Inflammatory macrophage treated with lipopolysaccharide for 1 hour (primary cell): Measurements from ENCODE around the gene RIOK3.

Source experiments
- DNase-seq, 2 donors: peaks; one replicate each; pipeline ENCODE4 v3.0.0-alpha.2; 2020 to 2022

RIOK3 gene

GRCh38 chr18:23531912-23532311 is 78.8 kb downstream of the RIOK3 start:
- DNase-seq, result no peak
